ENCODE measurements around the gene SERPINB8.

SERPINB8 gene

DNA sequence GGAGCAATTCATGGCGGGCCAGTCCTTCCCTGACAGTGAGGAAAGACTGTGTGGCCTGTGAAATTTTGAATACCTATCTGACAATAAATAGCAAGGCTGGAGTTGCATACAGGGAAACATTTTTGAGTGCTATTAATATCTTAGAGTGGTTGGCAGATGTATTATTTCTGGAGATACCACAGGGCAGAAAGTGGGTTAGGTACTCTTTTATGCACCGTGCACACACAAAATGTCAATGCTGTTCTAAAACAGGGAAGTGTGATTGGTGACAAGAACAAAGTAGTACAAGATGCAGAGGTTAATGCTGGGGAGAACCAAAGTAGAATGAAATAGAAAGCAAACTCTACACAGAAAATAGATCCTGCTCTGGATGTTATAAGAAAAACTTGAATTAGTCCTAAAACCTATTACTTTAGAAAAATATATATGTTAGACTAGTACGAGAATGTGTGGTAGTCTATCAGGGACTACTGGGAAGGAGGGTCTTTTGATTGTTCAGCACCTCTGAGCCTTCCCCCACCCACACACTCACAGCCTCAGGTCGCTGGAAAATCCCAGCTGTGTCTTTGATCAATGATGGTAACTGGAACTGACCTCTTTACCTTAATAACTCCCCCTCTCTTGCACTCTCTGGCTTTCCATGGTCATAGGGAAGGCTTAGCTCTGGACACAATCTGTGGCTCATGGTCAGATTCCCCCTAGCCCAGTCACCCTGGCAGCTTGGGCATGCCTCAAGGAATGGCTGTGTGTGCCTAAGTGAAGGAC lies 58.2 kb downstream of the SERPINB8 start:
- no peaks in the 10 kb centered on the region for H3K4me1 ChIP-seq (ENCODE audit: control insufficient read depth, low read depth, low read length)
- H3K36me3 ChIP-seq (ENCODE audit: control insufficient read depth, low read depth, low read length) = no peaks in the 10 kb centered on the region
- no peaks in the 10 kb centered on the region for H3K27me3 ChIP-seq (ENCODE audit: control insufficient read depth, insufficient read depth, low read length)
- H3K4me3 ChIP-seq (ENCODE audit: low read length) = no peak overlapping the region
- no peaks in the 10 kb centered on the region for H3K9me3 ChIP-seq (ENCODE audit: control insufficient read depth, low read depth, low read length)
- no peak overlapping the region for H3K27ac ChIP-seq (ENCODE audit: low read length)
- H3K9ac ChIP-seq (ENCODE audit: low read length) = no peak overlapping the region

- no peaks in the 10 kb centered on the region for H3K27me3 ChIP-seq (ENCODE audit: control insufficient read depth, insufficient read depth, low read length)
- H3K27ac ChIP-seq (ENCODE audit: low read length) = no peak overlapping the region
- no peaks in the 10 kb centered on the region for H3K4me1 ChIP-seq (ENCODE audit: control insufficient read depth, low read depth, low read length)
- no peak overlapping the region for H3K9ac ChIP-seq (ENCODE audit: low read length)
- no peaks in the 10 kb centered on the region for H3K9me3 ChIP-seq (ENCODE audit: control insufficient read depth, low read depth, low read length)
- no peaks in the 10 kb centered on the region for H3K36me3 ChIP-seq (ENCODE audit: control insufficient read depth, low read depth, low read length)
- no peak overlapping the region for H3K4me3 ChIP-seq (ENCODE audit: low read length)
These were observed 59.2 kb downstream of the SERPINB8 start for GRCh38 chr18:64029096-64029495.

- no peak overlapping the region for H3K9ac ChIP-seq (ENCODE audit: low read length)
- H3K27me3 ChIP-seq (ENCODE audit: control insufficient read depth, insufficient read depth, low read length) = no peaks in the 10 kb centered on the region
- H3K4me1 ChIP-seq (ENCODE audit: control insufficient read depth, low read depth, low read length) = no peaks in the 10 kb centered on the region
- no peaks in the 10 kb centered on the region for H3K36me3 ChIP-seq (ENCODE audit: control insufficient read depth, low read depth, low read length)
- H3K27ac ChIP-seq (ENCODE audit: low read length) = no peak overlapping the region
- H3K4me3 ChIP-seq (ENCODE audit: low read length) = no peak overlapping the region
- H3K9me3 ChIP-seq (ENCODE audit: control insufficient read depth, low read depth, low read length) = no peaks in the 10 kb centered on the region
These were observed 61.5 kb downstream of the SERPINB8 start for GRCh38 chr18:64031411-64031810.

GRCh38 chr18:64032312-64032711 lies 62.4 kb downstream of the SERPINB8 start:
- H3K4me1 ChIP-seq (ENCODE audit: control insufficient read depth, low read depth, low read length) = no peaks in the 10 kb centered on the region
- no peaks in the 10 kb centered on the region for H3K36me3 ChIP-seq (ENCODE audit: control insufficient read depth, low read depth, low read length)
- no peak overlapping the region for H3K4me3 ChIP-seq (ENCODE audit: low read length)
- no peak overlapping the region for H3K9ac ChIP-seq (ENCODE audit: low read length)
- no peak overlapping the region for H3K27ac ChIP-seq (ENCODE audit: low read length)
- no peaks in the 10 kb centered on the region for H3K27me3 ChIP-seq (ENCODE audit: control insufficient read depth, insufficient read depth, low read length)
- no peaks in the 10 kb centered on the region for H3K9me3 ChIP-seq (ENCODE audit: control insufficient read depth, low read depth, low read length)

GRCh38 chr18:64037812-64038414 lies 68.0 kb downstream of the SERPINB8 start:
- Histone ChIP-seq H3K27me3 (ENCODE audit: control insufficient read depth, insufficient read depth, low read length) (no peaks in the 10 kb centered on the region), H3K9ac (ENCODE audit: low read length) (no peak overlapping the region), H3K9me3 (ENCODE audit: control insufficient read depth, low read depth, low read length) (no peaks in the 10 kb centered on the region), H3K4me3 (ENCODE audit: low read length) (no peak overlapping the region), H3K36me3 (ENCODE audit: control insufficient read depth, low read depth, low read length) (no peaks in the 10 kb centered on the region), H3K27ac (ENCODE audit: low read length) (no peak overlapping the region), H3K4me1 (ENCODE audit: control insufficient read depth, low read depth, low read length) (no peaks in the 10 kb centered on the region)
